Natural killer cell (primary cell): ENCODE data around the gene RHCE. TPM values are rescaled to one million over a fixed set of nuclear protein-coding genes. Genes with fewer than 3 reads are reported as not detected.
"Not testable (repeated sequence)": the region's sequence is repeated elsewhere in the genome, so short reads cannot be mapped to it uniquely, and the experiment has no call there.

Source experiments
- ATAC-seq, 3 donors: fragments of 150-1000 bp in 2 of 3; fragments of 200-7000 bp in 1 of 3; cut with Tn5 transposase; 1 replicate in 1 of 3; 2 replicates in 2 of 3; pipeline ENCODE4 v1.10.0; 2021; ENCODE audit warnings: mild to moderate bottlenecking in 2 of 3, moderate library complexity in 2 of 3
- DNase-seq, 2 donors: peaks; one replicate each; pipeline versions ENCODE4 v3.0.0 to v3.0.0-alpha.2; 2013 to 2021; ENCODE audit warnings: mixed read lengths in 1 of 2
- H3K27ac ChIP-seq: one replicate; pipeline ENCODE4 v1.5.1; 2013; ENCODE audit warnings: mild to moderate bottlenecking, low read length
- H3K27me3 ChIP-seq: one replicate; pipeline ENCODE4 v1.6.1; 2013; ENCODE audit warnings: low read length; ENCODE audit not compliant: control insufficient read depth, insufficient read depth
- H3K36me3 ChIP-seq: one replicate; pipeline ENCODE4 v1.6.1; 2013; ENCODE audit warnings: low read length; ENCODE audit not compliant: control insufficient read depth, insufficient read depth
- H3K4me1 ChIP-seq: one replicate; pipeline ENCODE4 v1.6.1; 2013; ENCODE audit warnings: low read length; ENCODE audit not compliant: control insufficient read depth, insufficient read depth
- H3K4me3 ChIP-seq: one replicate; pipeline ENCODE4 v1.5.1; 2013; ENCODE audit warnings: low read length
- H3K9me3 ChIP-seq: one replicate; pipeline ENCODE4 v1.6.1; 2013; ENCODE audit warnings: low read length; ENCODE audit not compliant: control insufficient read depth, insufficient read depth
- H3K27ac Mint-ChIP-seq, 2 donors: one replicate each; pipeline ENCODE4 v1.8.0; 2022; ENCODE audit warnings: mild to moderate bottlenecking in 2 of 2, mixed read lengths in 2 of 2, moderate library complexity in 1 of 2
- H3K27me3 Mint-ChIP-seq, 2 donors: one replicate each; pipeline ENCODE4 v1.8.0; 2022; ENCODE audit warnings: low read depth in 2 of 2, mixed read lengths in 2 of 2
- H3K36me3 Mint-ChIP-seq: one replicate; pipeline ENCODE4 v1.8.0; 2022; ENCODE audit warnings: mixed read lengths
- H3K4me1 Mint-ChIP-seq, 2 donors: one replicate each; pipeline ENCODE4 v1.8.0; 2022; ENCODE audit warnings: mixed read lengths in 2 of 2
- H3K4me3 Mint-ChIP-seq: one replicate; pipeline ENCODE4 v1.8.0; 2022; ENCODE audit warnings: mild to moderate bottlenecking, moderate library complexity, mixed read lengths
- H3K9me3 Mint-ChIP-seq, 2 donors: one replicate each; pipeline ENCODE4 v1.8.0; 2022; ENCODE audit warnings: mixed read lengths in 2 of 2
- WGBS: methylation state at CpG from one replicate; pipeline ENCODE4 v1.1.7; 2013; ENCODE audit warnings: missing lambda C conversion rate; ENCODE audit not compliant: insufficient coverage; 5-methylcytosine and 5-hydroxymethylcytosine counted together
- intact Hi-C: fragments of 100-400 bp; cut with micrococcal nuclease; formaldehyde crosslinking; loops from one replicate; pipeline ENCODE4 v1.14.2; 2022
- total RNA-seq, 4 donors: library from RNA; stranded (reverse); fragments of 120-200 nt in 1 of 4; gene quantifications; one replicate each; pipeline versions ENCODE4 v1.2.3 to v1.2.4, GENCODE V29; 2013 to 2022
- TF ChIP-seq, protein P1 (sequence below): fragments of 200-600 bp; IDR thresholded peaks from one replicate; pipeline ENCODE4 v1.8.0; 2022; ENCODE audit warnings: antibody characterized with exemption

Gene RHCE
- total RNA-seq, 3 donors from 2014 or later (not counting 1 experiment from before 2014, with no cell fraction given), result not detected

DNA sequence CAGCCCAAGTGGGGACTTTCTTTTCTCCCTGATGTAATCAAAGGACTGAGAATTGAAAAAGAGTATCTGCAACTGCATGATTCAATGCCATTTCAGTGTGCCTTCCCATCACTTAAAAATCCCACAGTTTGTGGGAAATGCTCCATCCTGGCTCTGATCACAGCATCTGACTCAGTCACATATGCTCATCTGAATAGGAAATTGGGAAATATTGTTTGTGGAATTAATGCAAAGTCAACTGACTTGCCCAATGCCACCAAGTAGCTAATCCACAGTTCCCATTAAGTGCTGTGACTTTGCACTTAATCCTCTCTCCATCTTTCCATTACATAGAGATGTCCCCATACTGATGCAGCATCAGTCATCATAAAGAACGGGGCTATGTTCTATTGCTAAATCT is 37.5 kb downstream of the RHCE start:
- H3K9me3 ChIP-seq, H3K27ac Mint-ChIP-seq, H3K36me3 Mint-ChIP-seq, H3K4me3 ChIP-seq, H3K4me1 Mint-ChIP-seq, H3K27me3 ChIP-seq, H3K9me3 Mint-ChIP-seq, H3K27ac ChIP-seq, H3K36me3 ChIP-seq, H3K4me1 ChIP-seq, H3K4me3 Mint-ChIP-seq, ATAC-seq, DNase-seq, intact Hi-C loops, H3K27me3 Mint-ChIP-seq: not testable (repeated sequence)
- WGBS, result 100% methylated on average over 1 of the region's 1 CpG

DNA sequence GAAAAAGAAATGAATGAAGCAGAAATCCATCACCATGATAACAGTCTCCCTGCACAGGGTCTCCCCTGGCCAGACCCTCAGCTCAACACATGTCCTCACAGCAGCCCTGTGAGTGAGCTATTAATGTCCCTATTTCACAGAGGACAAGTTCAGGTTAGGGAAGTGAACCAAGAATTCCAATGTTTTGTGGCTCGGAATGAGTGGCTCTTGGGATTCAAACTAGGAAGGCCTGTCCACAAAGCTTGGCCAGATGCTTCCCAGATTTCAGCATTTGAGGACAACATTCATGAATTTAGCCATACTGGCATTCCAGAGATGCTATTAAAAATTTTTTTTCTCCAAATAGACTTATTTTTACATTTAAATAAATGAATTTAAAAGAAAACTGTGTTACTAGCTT is 38.1 kb downstream of the RHCE start:
- ATAC-seq, H3K9me3 Mint-ChIP-seq, H3K4me3 Mint-ChIP-seq, H3K9me3 ChIP-seq, H3K36me3 ChIP-seq, H3K4me1 Mint-ChIP-seq, H3K27ac ChIP-seq, H3K27me3 ChIP-seq, H3K4me1 ChIP-seq, DNase-seq, intact Hi-C loops, H3K27ac Mint-ChIP-seq, H3K4me3 ChIP-seq, H3K27me3 Mint-ChIP-seq, H3K36me3 Mint-ChIP-seq: not testable (repeated sequence)
- 100% methylated on average over 1 of the region's 1 CpG for WGBS

DNA sequence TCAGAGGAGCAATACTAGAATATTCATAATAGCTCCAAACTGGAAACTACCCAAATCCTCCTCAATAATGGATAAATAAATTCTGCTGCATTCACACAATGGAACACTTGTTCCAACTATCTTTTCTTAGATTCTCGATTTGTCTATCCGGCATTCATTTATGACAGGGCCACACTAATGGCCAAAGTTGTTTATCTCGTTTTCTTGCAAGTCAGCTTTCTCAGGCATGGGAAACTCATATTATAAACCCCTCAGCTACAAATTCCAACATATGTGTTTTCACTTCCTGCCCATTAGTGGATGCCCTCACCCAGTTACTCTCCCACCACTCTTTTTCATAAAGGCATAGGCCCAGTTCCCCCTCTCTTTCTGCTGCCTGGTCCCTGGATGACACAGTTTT is 42.3 kb downstream of the RHCE start:
- H3K27ac ChIP-seq, H3K27ac Mint-ChIP-seq, H3K36me3 Mint-ChIP-seq, H3K27me3 ChIP-seq, DNase-seq, H3K9me3 Mint-ChIP-seq, intact Hi-C loops, H3K4me1 ChIP-seq, H3K36me3 ChIP-seq, H3K4me3 Mint-ChIP-seq, H3K9me3 ChIP-seq, H3K4me3 ChIP-seq, H3K27me3 Mint-ChIP-seq, H3K4me1 Mint-ChIP-seq, ATAC-seq: not testable (repeated sequence)
- WGBS, result 92% methylated on average over 3 of the region's 3 CpGs

DNA sequence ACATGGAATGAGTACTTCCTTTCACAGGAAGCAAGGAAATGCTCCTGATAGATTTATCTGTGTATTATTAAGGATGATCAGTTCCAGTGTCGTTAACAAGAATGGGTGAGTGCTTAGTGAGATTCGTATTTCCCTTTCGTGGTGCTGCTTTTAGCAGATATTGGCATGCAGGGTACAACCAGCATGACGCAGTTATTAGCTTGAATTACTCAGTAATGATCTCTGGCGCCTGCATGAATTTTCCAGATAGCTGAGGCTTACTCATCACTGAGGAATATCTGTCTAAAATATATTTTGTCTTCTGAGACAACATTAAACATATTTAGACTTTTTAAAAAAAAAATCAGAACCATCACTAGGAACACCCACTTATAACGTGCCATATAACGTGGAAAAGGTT is 48.9 kb downstream of the RHCE start:
- H3K27me3 Mint-ChIP-seq, H3K36me3 ChIP-seq, H3K27ac Mint-ChIP-seq, H3K9me3 Mint-ChIP-seq, H3K4me1 ChIP-seq, H3K4me3 ChIP-seq, DNase-seq, H3K4me1 Mint-ChIP-seq, H3K4me3 Mint-ChIP-seq, ATAC-seq, H3K27ac ChIP-seq, H3K9me3 ChIP-seq, H3K36me3 Mint-ChIP-seq, intact Hi-C loops, H3K27me3 ChIP-seq: not testable (repeated sequence)
- 90% methylated on average over 7 of the region's 7 CpGs for WGBS

DNA sequence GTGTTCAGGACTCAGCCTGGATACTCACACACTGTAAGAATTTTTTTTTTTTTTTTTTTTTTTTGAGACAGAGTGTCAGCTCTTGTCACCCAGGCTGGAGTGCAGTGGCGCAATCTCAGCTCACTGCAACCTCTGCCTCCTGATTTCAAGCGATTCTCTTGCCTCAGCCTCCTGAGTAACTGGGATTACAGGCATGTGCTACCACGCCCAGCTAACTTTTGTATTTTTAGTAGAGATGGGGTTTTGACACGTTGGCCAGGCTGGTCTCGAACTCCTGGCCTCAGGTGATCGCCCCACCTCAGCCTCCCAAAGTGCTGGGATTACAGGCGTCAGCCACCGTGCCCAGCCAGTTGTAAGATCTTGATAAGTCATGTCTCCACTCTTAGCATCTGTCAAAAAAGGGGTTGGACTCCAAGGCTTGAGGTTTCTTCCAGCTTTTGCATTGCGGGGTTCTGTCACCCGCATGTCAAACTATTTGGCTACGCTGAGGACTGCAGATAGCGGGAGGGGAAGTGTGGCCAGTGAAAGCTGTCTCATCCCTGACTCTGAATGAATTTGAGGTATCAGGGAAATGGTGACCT is 50.8 kb downstream of the RHCE start:
- H3K4me3 ChIP-seq, H3K27me3 Mint-ChIP-seq, H3K36me3 Mint-ChIP-seq, H3K27ac ChIP-seq, H3K36me3 ChIP-seq, H3K4me1 ChIP-seq, H3K27me3 ChIP-seq, H3K4me1 Mint-ChIP-seq, ATAC-seq, H3K9me3 ChIP-seq, intact Hi-C loops, DNase-seq, H3K4me3 Mint-ChIP-seq, H3K27ac Mint-ChIP-seq, H3K9me3 Mint-ChIP-seq: not testable (repeated sequence)
- WGBS, result 79% methylated on average over 10 of the region's 12 CpGs

DNA sequence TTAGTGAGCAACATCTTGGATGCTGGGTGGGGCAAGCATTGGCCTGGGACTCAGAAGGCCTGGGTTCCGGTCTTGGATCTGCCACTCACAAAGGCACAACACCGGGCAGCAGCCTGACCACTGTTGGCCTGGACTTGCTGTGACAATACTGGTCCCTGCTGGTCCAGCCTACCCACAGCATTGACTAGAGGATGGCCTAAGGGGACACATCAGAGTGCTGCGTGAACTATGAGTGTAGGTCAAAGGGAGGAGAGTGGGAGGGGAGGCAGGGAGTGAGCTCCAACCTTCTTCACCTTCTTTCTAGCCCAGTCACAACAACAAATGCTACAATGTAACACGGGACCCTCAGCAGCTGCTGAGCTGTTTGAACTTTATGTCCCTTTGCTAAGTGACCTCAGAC is 51.4 kb downstream of the RHCE start:
- no peaks in the 10 kb centered on the region for H3K4me1 ChIP-seq
- no peak overlapping the region for H3K4me3 Mint-ChIP-seq
- H3K36me3 Mint-ChIP-seq, result no peaks in the 10 kb centered on the region
- no peaks in the 10 kb centered on the region for H3K9me3 Mint-ChIP-seq
- no peaks in the 10 kb centered on the region for H3K27me3 Mint-ChIP-seq
- intact Hi-C loops, result no loop called here
- H3K27me3 ChIP-seq, result no peaks in the 10 kb centered on the region
- no peaks in the 10 kb centered on the region for H3K9me3 ChIP-seq
- no peak for ATAC-seq
- 86% methylated on average over 3 of the region's 4 CpGs for WGBS
- no peak overlapping the region for H3K4me3 ChIP-seq
- H3K27ac Mint-ChIP-seq, result no peak overlapping the region
- TF ChIP-seq, protein P1, sequence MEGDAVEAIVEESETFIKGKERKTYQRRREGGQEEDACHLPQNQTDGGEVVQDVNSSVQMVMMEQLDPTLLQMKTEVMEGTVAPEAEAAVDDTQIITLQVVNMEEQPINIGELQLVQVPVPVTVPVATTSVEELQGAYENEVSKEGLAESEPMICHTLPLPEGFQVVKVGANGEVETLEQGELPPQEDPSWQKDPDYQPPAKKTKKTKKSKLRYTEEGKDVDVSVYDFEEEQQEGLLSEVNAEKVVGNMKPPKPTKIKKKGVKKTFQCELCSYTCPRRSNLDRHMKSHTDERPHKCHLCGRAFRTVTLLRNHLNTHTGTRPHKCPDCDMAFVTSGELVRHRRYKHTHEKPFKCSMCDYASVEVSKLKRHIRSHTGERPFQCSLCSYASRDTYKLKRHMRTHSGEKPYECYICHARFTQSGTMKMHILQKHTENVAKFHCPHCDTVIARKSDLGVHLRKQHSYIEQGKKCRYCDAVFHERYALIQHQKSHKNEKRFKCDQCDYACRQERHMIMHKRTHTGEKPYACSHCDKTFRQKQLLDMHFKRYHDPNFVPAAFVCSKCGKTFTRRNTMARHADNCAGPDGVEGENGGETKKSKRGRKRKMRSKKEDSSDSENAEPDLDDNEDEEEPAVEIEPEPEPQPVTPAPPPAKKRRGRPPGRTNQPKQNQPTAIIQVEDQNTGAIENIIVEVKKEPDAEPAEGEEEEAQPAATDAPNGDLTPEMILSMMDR, result no peak
- H3K27ac ChIP-seq, result no peak overlapping the region
- no peaks in the 10 kb centered on the region for H3K4me1 Mint-ChIP-seq
- DNase-seq, result no peak
- H3K36me3 ChIP-seq, result no peaks in the 10 kb centered on the region

DNA sequence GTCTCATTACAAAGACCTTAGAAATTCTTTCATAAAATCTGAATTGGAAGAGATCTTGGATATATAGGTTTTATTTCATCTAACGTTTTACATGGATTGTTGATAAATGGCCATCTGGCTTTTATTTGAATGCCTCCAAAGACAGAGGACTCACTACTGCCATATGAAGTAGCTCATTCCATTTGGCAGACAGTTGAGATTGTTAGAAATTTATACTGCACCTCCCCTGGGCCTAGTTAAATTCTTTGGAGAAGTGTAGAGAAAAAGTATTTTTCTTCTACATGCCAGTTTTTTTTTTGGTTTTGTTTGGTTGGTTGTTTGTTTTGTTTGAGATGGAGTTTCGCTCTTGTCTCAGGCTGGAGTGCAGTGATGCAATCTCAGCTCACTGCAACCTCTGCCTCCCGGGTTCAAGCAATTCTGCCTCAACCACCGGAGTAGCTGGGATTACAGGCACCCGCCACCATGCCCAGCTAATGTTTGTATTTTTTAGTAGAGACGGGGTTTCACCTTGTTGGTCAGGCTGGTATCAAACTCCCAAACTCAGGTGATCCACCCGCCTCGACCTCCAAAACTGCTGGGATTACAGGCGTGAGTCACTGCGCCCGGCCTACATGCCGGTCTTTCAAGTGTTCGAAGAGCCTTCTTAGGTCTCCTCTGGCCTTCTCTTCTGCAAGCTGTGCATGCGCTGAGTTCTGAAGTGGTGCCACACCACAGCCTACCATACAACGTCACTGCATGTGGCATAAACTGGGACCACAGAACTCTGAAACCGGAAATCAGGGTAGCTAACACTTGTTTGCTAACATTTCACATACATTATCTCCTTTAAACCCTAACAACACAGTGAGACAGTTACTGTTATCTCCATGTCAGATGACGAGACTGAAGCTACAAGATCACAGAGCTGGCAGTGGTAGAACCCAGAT is 57.7 kb downstream of the RHCE start:
- H3K4me1 ChIP-seq, intact Hi-C loops, H3K9me3 Mint-ChIP-seq, H3K27me3 Mint-ChIP-seq, H3K27me3 ChIP-seq, H3K36me3 Mint-ChIP-seq, H3K4me3 ChIP-seq, H3K27ac ChIP-seq, H3K4me3 Mint-ChIP-seq, H3K27ac Mint-ChIP-seq, DNase-seq, H3K9me3 ChIP-seq: not testable (repeated sequence)
- peaks cover 5 to 11% of the 10 kb centered on the region in 2 donors for H3K4me1 Mint-ChIP-seq
- WGBS, result no CpG with 5 or more reads among the region's 17 CpGs
- ATAC-seq, result peak; percentile 85 to 93 (median 89)
- H3K36me3 ChIP-seq, result peaks cover 38% of the 10 kb centered on the region
